Activated CD4-positive, CD25-positive, alpha-beta regulatory T cell treated with anti-CD3 and anti-CD28 coated beads, Interleukin-2, amount 50 U/mL, for 16 hours (primary cell): ENCODE measurements around the gene PIP4K2C.
"Not testable (repeated sequence)": the region's sequence is repeated elsewhere in the genome, so short reads cannot be mapped to it uniquely, and the experiment has no call there.

Experiments used
- DNase-seq: peaks from one replicate; pipeline ENCODE4 v3.0.0-alpha.2; 2020; ENCODE audit warnings: low read depth, low spot score

Gene PIP4K2C

DNA sequence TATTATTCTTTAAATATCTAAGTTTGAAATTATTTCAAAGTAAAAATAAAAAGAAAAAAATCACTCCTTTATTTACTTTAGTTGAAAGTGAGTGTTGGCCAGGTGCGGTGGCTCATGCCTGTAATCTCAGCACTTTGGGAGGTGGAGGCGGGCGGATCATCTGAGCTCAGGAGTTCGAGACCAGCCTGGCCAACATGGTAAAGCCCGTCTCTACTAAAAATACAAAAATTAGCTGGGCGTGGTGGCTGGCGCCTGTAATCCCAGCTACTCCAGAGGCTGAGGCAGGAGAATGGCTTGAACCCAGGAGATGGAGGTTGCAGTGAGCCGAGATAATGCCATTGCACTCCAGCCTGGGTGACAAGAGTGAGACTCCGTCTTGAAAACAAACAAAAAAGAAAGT is 45.7 kb downstream of the PIP4K2C start:
- DNase-seq, result not testable (repeated sequence)

DNA sequence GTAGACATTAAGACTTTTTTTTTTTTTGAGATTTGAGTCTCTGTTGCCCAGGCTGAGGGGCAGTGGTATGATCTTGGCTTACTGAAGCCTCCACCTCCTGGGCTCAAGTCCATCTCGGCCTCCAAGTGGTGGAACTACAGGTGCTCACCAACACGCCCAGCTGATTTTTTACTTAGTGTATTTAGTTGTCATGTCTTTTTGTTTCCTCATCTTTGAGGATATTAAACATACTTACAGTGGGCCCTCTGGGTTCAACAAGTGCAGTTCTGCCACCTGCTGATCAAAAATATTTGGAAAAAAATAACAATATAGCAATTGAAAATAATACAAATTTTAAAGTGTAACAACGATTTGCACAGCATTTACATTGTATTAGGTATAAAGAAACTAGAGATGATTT is 46.4 kb downstream of the PIP4K2C start:
- no peak for DNase-seq

GRCh38 chr12:57638096-57638495 is 47.1 kb downstream of the PIP4K2C start:
- DNase-seq, result no peak

- DNase-seq, result no peak
Measured at GRCh38 chr12:57640175-57641042, 49.4 kb downstream of the PIP4K2C start.

DNA sequence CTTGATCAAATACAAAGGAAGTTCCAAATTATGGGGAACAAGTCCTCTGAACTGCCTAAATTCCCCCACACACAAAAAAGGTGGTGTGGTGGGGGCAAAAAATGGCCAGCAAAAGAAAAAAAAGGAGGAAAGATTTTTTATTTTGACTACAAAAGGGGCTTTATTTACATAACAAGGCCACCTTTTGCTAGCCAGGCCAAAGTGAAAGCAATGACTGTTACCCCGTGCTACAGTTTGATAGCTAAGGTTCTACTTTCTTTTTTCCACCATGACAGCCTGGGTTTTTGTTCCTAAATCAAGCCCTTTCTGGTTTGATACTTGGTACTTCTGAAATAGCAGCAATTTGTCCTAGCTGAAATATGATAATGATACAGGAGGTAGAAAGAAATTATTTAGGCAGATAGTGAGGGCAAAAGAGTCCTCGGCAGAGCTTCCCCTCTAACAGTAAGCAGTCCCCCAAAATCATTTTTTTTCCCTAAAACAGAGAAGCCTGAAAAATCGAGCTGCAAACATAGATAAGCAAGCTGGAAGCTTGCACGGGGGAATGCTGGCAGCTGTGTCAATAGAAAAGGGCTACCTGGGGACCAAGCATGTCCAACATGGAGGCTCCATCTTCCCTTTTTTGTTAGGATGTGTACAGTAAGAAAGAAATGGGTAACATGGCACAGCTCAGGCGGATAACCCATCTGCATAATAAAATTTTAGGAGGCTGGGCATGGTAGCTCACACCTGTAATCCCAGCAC is 50.9 kb downstream of the PIP4K2C start:
- no peak for DNase-seq

- not testable (repeated sequence) for DNase-seq
Measured at GRCh38 chr12:57645990-57646658, 55.1 kb downstream of the PIP4K2C start.

DNA sequence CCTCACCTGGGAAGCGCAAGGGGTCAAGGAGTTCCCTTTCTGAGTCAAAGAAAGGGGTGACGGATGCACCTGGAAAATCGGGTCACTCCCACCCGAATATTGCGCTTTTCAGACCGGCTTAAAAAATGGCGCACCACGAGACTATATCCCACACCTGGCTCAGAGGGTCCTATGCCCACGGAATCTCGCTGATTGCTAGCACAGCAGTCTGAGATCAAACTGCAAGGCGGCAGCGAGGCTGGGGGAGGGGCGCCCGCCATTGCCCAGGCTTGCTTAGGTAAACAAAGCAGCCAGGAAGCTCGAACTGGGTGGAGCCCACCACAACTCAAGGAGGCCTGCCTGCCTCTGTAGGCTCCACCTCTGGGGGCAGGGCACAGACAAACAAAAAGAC is 55.7 kb downstream of the PIP4K2C start:
- not testable (repeated sequence) for DNase-seq
